Adrenal gland (tissue), 12 donors: ENCODE measurements around the gene TLK2. TPM values are rescaled to one million over a fixed set of nuclear protein-coding genes. Genes with fewer than 3 reads are reported as not detected.

ENCODE experiments used
- DNase-seq, 7 donors: peaks; one replicate each; pipeline ENCODE4 v3.0.0-alpha.2; 2019 to 2020
- H3K27ac ChIP-seq, 5 donors: fragments of 200-600 bp; sonication (generic) in 4 of 5; 1 replicate in 3 of 5; 2 replicates in 2 of 5; pipeline versions ENCODE4 v1.5.1 to v1.8.0; 2016 to 2020; ENCODE audit warnings: mild to moderate bottlenecking in 1 of 5
- H3K27me3 ChIP-seq: fragments of 200-600 bp; 2 replicates; pipeline ENCODE4 v1.8.0; 2021
- H3K36me3 ChIP-seq, 2 donors: fragments of 200-600 bp; replicated peaks in 1 of 2; 1 replicate in 1 of 2; 2 replicates in 1 of 2; pipeline versions ENCODE4 v1.5.1 to v1.8.0; 2018 to 2022
- H3K4me1 ChIP-seq, 2 donors: fragments of 200-600 bp; replicated peaks in 1 of 2; 1 replicate in 1 of 2; 2 replicates in 1 of 2; pipeline versions ENCODE4 v1.5.1 to v1.8.0; 2018 to 2021
- H3K4me3 ChIP-seq, 4 donors: fragments of 200-600 bp; sonication (generic) in 3 of 4; one replicate each; pipeline ENCODE4 v1.5.1; 2016 to 2018
- H3K9me3 ChIP-seq, 3 donors: fragments of 200-600 bp; sonication (generic) in 1 of 3; replicated peaks in 1 of 3; 1 replicate in 2 of 3; 2 replicates in 1 of 3; pipeline versions ENCODE4 v1.5.1 to v1.8.0; 2016 to 2021
- POLR2A ChIP-seq, 2 donors: fragments of 450-650 bp; IDR thresholded peaks; one replicate each; pipeline ENCODE4 v1.6.1; 2017; ENCODE audit warnings: antibody characterized with exemption in 2 of 2, mild to moderate bottlenecking in 2 of 2, moderate library complexity in 1 of 2
- whole genome bisulfite sequencing, 4 donors: extraction: QIAGEN DNeasy Blood & Tissue Kit in 2 of 4; methylation state at CpG; one replicate each; pipeline versions ENCODE4 v1.1.5 to v1.1.7; 2013 to 2017; 5-methylcytosine and 5-hydroxymethylcytosine counted together
- intact Hi-C, 2 donors: fragments of 100-400 bp; cut with DNase I; formaldehyde crosslinking; loops; one replicate each; pipeline versions ENCODE4 v1.14.1 to v1.15.0; 2022 to 2023
- polyA plus RNA-seq, 3 donors: library from polyadenylated mRNA; stranded (reverse); fragments of 200-250 nt in 2 of 3; fragments of 350-450 nt in 1 of 3; fragmentation: Illumina TruSeq in 1 of 3; extraction: RNeasy Lipid Tissue Mini Kit (QIAGEN cat#74804) in 1 of 3; gene quantifications; one replicate each; pipeline ENCODE4 v1.2.3, GENCODE V29; 2013 to 2014
- total RNA-seq, 9 donors: library from RNA; depleted of rRNA in 4 of 9; stranded (reverse); fragments of >200 nt in 4 of 9; fragments of 120-200 nt in 1 of 9; fragmentation: NEBNext Ultra II Directional in 1 of 9; extraction: Animal tissue kit (Norgen Biotek cat#: 25700) in 1 of 9; gene quantifications; one replicate each; pipeline versions ENCODE4 v1.1.0 to v1.2.4, GENCODE V29; 2013 to 2023
- TF ChIP-seq, protein P1 (sequence below), 6 experiments: fragments of 450-650 bp in 4 of 6; fragments of 200-600 bp in 2 of 6; sonication (generic) in 1 of 6; IDR thresholded peaks; 1 replicate in 5 of 6; 2 replicates in 1 of 6; pipeline versions ENCODE4 v1.5.1 to v1.8.0; 2016 to 2021; ENCODE audit warnings: antibody characterized with exemption in 6 of 6, mild to moderate bottlenecking in 2 of 6, moderate library complexity in 1 of 6
- donor health status: healthy with polysubstance abuse.
- donor health status: Bipolar disorder and iron deficiency.
- donor health status: DM: yes; HTN: yes; CAD: no.
- donor health status: DM: no; HTN: no; CAD: no.
- donor health status: DM: no; HTN: no; CAD: no.
- donor health status: DM: yes; HTN: yes; CAD: no.

TLK2 gene
- total and polyA plus RNA-seq, 12 donors, result 13.2 to 68.3 (median 31.2) TPM

DNA sequence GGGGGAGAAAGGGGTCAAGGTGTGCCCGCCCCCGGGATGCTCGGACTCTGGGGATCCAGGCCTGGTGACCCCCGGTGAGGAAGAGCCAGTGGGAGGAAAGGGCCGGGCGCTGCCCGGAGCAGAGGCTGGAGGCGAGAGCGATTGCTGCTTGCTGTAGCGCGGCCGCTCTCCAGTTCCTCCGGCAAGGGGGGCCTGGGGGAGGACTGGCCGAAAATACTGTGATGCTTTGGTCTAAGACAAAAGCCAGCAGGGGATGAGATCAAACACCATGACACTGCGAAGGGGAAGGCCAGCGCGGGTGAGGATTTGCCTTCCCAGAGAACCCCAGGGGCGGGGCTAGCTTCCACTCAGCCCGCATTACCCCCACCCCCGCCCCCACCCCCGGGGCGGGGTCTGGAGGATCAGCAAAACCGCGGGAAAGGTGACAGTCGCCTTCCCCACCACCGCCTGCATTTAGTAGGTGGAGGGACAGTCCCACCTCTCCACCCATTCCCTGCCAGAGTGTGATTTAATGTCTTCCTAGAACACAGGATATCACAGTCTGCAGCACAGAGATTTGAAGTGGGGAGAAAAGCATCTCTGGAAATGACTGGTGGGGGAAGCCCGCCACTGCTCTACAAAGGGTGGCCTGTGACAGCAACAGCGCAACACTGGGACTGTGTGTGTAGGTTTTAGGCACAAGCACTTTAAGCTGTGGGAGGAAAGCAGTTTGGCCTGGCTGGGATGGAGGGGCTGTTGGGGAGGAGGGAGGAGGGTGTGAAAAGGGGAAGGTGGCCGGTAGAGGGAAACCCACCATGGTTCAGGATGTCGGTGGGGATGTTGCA lies 174.6 kb downstream of the TLK2 start:
- WGBS, 4 donors, result 9 to 20% (median 16%) methylated on average over 12 to 30 of the region's 30 CpGs
- intact Hi-C loops, result no loop called here
- H3K4me1 ChIP-seq, result peaks cover 10 to 14% of the 10 kb centered on the region in 2 donors

DNA sequence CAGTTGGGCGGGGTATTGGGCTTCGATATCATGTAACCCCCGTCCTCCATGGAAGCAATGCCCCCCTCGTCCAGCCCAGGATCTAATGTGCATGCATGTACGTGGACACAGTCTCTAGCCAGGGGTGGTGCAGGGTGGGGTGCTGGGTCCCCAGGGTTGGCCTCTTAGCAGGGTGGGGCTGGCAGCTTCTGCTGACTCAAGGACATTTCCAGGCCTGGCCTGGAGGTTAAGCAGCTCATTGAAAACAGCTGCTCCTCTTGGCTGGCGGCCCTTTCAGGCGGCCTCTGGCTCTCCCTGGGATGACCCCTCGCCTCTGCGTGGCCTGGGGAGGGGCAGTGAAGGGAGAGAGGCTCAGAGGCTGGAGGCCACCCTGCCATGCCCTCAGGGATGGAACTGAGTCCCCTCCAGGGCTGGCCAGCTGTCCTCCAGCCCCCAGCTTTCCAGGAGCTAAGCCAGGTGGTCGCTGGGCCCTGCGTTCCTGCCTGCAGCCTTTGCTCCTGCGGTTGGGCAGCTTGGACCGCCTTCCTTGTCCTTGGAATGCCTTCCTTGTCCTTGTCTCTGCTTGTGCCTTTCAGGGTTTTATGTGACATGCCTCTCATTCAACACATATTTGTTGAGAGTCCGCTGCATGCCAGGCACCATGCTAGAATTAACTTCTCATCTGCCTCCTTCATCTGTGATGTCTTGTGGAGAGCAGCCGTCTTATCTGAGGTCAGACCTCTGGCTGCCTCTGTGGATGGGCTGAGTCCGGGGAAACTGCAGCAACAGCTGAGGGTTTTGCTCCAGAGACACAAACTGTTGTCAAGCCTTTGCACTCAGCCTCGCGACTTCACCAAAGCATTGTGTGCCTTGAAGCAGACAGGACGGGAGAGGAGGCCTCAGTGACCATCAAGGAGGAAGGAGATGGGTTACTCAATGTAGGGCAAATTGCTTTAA lies 175.5 kb downstream of the TLK2 start:
- intact Hi-C loops, result no loop called here
- peak in 6 of 7 donors; percentile 44 to 76 (median 54) for DNase-seq
- peak overlapping the region in 4 of 5 donors; percentile 44 to 90 (median 58) for H3K27ac ChIP-seq

More for the DNA sequence above, 174.6 kb downstream of the TLK2 start:
- H3K9me3 ChIP-seq, result no peaks in the 10 kb centered on the region
- DNase-seq, result peak; percentile 33 to 71 (median 44)
- H3K27ac ChIP-seq, result peak overlapping the region in 4 of 5 donors; percentile 36 to 90 (median 58)
- H3K27me3 ChIP-seq, result no peaks in the 10 kb centered on the region
- no peak for TF ChIP-seq POLR2A (IDR thresholded peaks at IDR 0.05)
- TF ChIP-seq, protein P1, sequence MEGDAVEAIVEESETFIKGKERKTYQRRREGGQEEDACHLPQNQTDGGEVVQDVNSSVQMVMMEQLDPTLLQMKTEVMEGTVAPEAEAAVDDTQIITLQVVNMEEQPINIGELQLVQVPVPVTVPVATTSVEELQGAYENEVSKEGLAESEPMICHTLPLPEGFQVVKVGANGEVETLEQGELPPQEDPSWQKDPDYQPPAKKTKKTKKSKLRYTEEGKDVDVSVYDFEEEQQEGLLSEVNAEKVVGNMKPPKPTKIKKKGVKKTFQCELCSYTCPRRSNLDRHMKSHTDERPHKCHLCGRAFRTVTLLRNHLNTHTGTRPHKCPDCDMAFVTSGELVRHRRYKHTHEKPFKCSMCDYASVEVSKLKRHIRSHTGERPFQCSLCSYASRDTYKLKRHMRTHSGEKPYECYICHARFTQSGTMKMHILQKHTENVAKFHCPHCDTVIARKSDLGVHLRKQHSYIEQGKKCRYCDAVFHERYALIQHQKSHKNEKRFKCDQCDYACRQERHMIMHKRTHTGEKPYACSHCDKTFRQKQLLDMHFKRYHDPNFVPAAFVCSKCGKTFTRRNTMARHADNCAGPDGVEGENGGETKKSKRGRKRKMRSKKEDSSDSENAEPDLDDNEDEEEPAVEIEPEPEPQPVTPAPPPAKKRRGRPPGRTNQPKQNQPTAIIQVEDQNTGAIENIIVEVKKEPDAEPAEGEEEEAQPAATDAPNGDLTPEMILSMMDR (IDR thresholded peaks at IDR 0.05), result no peak
- no peaks in the 10 kb centered on the region for H3K36me3 ChIP-seq
- peak overlapping the region in 2 of 4 donors; percentile 28 to 36 for H3K4me3 ChIP-seq

DNA sequence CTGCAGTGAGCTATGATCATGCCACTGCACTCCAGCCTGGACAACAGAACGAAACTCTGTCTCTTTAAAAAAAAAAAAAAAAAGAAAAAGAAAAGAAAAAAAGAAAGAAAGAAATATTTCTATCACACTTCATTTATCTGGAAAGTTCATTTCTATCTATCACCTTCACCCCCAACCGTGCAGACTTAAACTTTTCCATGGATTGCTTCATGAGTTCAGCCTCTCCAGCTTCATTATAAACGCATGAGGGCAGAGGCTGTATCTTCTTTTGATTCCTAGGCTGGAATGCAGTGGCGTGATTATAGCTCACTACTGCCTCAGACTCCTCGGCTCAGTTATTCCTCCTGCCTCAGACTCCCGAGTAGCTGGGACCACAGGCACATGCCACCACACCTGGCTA lies 177.0 kb downstream of the TLK2 start:
- Histone ChIP-seq H3K4me3 (no peak overlapping the region), H3K27me3 (no peaks in the 10 kb centered on the region), H3K9me3 (no peaks in the 10 kb centered on the region), H3K36me3 (no peaks in the 10 kb centered on the region), H3K4me1 (peaks cover 10 to 14% of the 10 kb centered on the region in 2 donors), H3K27ac (peak overlapping the region in 1 of 5 donors; percentile 65)
- TF ChIP-seq, protein P1 (IDR thresholded peaks at IDR 0.05), result no peak
- no peak for TF ChIP-seq POLR2A (IDR thresholded peaks at IDR 0.05)
- DNase-seq, result no peak
- intact Hi-C loops, result no loop called here
- 66 to 78% (median 74%) methylated on average over 6 of the region's 6 CpGs for WGBS, 4 donors

More for the DNA sequence above, 175.5 kb downstream of the TLK2 start:
- no peaks in the 10 kb centered on the region for H3K9me3 ChIP-seq
- H3K4me1 ChIP-seq, result peaks cover 10 to 14% of the 10 kb centered on the region in 2 donors
- no peaks in the 10 kb centered on the region for H3K27me3 ChIP-seq
- no peaks in the 10 kb centered on the region for H3K36me3 ChIP-seq
- WGBS, 4 donors, result 37 to 56% (median 46%) methylated on average over 18 to 19 of the region's 19 CpGs
- H3K4me3 ChIP-seq, result no peak overlapping the region
- no peak for TF ChIP-seq POLR2A (IDR thresholded peaks at IDR 0.05)
- TF ChIP-seq, protein P1 (IDR thresholded peaks at IDR 0.05), result no peak

DNA sequence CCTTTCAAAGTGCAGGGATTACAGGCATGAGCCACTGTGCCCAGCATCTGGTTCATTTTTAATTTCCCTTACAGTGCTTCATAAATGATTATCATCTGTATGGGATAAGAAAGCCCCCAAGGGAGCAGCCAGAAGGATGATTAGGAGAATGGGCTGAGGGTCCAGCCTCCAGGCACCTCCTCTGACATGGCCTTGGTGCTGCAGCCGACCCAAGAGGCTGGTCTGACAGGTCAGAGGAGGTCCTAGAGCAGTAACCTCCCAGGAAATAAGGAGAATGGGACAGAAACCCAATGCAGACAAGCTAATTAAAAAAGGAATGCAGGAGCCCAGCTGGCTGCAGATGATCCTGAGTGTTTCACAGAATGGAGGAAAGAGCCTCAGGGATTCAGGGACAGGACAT lies 177.8 kb downstream of the TLK2 start:
- WGBS, 4 donors, result 47 to 80% (median 54%) methylated on average over 1 of the region's 1 CpG

More for the DNA sequence above, 177.8 kb downstream of the TLK2 start:
- Histone ChIP-seq H3K9me3 (no peaks in the 10 kb centered on the region), H3K4me3 (no peak overlapping the region), H3K27me3 (no peaks in the 10 kb centered on the region), H3K36me3 (no peaks in the 10 kb centered on the region), H3K4me1 (peaks cover 10 to 14% of the 10 kb centered on the region in 2 donors), H3K27ac (peak overlapping the region in 1 of 5 donors; percentile 65)
- no peak for TF ChIP-seq POLR2A (IDR thresholded peaks at IDR 0.05)
- TF ChIP-seq, protein P1 (IDR thresholded peaks at IDR 0.05), result no peak
- intact Hi-C loops, result no loop called here
- DNase-seq, result no peak
